HG03103 (cell line): ENCODE measurements around the gene TBL3.
"Not testable (repeated sequence)": the region's sequence is repeated elsewhere in the genome, so short reads cannot be mapped to it uniquely, and the experiment has no call there.

Experiments
- ATAC-seq: cut with Tn5 transposase; IDR thresholded peaks from one replicate; pipeline ENCODE4 v1.9.1; 2021; ENCODE audit warnings: low read depth; ENCODE audit not compliant: unreplicated experiment

The TBL3 gene

DNA sequence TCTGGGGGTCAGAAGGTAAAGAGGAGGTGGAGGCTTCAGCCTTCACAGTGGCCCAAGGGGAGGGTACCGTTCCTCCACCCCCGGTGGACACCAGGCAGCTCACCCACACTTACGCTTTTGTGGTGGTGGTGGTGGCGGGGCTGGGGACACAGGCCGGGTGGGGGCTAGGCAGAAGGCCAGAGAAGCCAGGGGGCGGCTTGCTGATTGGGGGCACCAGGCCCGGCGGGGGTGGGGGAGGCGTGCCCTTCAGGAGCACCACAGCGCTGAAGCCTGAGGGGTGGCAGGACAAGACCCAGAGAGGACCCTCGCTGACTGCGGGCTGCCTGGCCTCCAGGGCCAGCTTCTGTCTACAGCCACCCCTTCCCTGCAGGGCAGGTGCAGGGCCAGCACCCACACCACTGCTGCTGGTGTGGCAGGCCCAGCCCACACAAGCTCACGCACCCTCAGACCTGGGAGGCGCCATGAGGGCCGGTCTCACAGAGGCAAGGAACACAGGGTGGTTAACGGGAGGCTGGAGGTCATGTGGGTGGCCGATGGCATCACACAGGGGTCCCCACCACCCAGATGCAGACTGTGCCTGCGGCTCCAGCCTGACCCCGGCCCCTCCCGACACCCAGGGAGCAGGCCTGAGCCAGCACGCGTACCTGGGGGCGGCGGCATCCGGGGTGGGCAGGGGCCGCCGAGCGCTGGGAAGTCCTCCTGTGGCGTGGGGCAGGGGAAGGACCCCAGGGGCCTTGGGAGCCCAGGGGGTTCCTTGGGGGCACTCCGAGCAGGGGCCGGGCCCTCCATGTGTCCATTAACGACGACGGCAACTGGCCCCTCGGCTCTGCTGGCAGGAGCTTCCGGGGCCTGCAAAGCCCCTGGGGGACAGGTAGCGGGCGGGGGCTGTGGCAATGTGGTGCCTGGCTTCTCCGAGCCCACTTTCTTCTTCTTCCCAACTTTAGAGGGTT lies 27.3 kb downstream of the TBL3 start:
- ATAC-seq: no peak

DNA sequence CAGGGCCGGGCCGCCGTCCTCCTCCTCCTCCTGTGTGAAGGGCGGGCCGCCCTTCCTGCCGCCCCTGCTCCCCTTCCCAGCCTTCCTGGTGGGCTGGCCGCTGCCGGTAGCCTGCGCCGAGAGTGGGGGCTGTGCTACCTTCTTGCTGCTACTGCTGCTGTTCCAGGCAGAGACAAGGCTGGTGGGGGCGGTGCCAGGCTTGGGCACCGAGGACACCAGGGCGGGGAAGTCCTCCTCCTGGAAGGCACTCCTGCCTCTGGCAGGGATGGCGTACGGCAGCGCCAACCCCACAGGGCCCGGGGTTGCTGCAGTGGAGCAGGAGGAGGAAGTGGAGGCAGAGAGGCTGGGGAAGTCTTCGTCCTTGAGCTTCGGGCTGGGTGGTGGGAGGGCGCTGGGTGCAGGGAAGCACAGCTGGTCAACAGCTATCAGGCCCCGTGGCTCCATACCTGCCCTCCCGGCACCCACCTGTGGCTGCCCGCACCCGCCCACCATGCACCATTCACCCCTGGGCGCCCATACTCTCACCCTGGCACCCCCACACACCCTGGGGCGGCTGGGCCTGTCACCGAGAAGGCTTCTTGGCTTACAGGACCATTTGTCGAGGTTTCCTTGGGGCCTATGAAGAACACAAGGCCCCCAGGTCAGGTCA lies 28.1 kb downstream of the TBL3 start:
- no peak for ATAC-seq

DNA sequence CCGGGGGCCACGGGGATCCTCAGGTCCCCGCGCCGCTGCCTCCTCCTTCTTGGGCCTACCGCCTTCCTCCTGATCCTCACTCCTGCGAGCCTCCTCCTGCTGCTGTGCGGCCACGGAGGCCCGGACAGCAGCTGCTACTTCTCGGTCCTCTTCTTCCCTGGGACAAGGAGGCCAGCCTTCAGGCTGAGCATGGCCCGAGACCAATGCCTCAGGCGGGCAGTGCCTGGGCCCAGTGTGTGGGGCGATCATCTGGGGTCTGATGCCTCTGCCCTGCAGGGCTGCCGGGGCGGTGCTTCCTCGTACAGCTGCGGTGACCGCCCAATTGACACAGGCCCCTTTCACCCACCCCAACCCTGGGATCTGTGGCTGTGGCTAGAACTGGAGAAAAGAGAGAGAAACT lies 29.2 kb downstream of the TBL3 start:
- no peak for ATAC-seq

DNA sequence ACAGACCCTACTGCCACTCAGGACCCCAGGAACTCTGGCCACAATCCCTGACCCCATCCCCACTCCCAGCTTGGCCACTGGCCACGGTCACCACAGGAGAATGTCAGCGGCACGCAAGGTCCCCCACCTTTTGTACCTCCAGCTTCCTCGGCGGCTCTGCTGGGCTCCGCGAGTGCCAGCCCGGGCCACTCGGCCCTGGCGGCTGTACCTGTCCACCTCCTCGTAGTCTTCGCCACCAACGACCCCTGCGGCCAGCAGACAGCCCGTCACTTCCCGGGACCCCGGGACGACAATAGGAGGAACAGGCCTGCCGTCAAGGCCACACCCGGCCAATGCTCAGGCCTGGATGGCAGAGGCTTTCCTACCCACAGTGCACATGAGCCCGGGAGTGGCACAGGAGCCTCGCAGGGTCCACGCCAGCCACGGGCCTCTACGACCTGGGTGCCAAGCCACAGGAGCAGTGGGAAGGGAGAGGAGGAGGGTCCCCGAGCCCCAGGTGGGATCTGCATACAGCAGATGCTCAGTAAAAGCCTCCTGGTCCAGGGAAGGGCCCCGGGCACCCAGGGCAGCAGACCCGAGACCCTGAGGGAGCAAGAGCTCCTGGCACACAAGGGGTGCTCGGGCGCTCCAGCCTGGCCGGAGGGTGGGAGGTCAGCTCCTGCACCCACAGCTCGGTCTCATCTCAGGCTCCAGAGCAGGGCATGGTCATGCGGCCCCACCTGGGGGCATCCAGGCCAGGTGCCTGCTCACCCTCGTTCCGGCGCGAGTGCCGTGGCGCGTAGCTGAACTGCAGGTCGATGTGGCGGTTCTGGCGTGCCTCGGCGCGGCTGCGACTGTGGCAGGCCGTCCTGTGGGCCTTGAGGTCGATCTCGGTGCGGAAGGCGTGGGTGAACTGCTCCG lies 29.9 kb downstream of the TBL3 start:
- no peak for ATAC-seq

DNA sequence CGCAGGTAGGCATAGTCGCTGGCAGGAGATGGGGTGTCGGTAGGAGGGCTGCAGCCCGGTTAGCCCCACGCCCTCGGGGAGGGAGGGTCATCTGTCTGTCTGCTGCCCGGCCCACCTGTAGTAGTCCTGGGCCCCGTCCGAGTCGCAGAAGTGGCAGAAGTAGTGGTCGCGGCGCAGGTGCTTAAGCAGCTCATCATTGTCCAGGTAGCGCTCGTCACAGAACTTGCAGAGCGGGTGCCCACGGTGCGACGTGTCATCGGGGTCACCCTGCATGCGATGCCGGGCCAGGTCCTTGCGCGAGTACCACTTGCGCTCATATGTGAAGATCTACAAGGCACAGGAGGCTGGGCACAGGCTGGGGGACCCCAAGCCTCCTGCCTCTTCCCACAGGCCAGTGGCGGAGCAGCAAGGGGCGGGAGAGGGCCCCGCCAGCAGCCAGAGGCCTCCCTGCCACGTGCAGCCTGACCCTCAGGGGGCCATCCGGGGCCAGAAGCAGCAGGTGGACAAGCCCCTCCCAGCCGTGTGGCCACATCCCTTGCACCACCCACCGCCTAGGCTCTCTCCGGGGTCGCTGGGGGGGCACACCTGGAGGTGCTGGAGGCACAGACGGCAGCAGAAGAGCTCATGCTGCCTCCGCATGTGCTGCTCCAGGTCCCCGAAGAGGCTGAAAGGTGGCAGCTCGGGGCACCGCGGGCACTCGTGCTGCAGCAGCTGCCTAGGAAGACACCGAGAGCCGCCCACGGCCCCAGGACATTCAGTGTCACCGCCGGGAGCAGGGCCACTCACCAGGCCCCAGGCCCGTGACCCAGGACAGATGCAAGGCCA lies 30.8 kb downstream of the TBL3 start:
- ATAC-seq: no peak

DNA sequence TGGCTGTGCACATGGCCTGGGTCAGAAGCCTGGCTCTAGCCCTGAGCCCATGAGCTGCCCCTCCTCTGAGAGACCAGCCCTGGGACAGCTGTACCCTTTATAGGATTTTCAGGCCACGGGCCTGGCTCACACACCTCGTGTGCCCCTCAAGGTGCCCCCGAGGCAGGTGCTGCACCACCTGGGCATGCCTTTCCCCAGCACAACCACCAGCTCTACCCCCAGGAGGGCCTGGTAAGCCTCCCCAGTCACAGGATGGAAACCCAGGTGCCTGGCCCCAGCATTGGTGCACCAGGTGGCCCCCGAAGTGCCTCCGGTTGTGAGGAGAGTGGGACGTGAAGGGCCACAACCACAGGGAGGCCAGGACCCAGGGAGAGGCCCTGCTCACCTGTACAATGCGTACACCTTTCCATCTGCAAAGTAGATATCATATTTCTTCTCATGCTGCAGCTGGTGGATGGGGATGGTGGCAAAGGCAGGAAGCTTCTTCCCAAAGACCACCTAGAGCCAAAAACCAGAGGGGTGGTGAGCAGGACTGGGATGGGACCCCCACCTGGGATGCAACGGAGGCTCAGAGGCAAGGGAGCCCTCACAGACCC lies 31.5 kb downstream of the TBL3 start:
- no peak for ATAC-seq

DNA sequence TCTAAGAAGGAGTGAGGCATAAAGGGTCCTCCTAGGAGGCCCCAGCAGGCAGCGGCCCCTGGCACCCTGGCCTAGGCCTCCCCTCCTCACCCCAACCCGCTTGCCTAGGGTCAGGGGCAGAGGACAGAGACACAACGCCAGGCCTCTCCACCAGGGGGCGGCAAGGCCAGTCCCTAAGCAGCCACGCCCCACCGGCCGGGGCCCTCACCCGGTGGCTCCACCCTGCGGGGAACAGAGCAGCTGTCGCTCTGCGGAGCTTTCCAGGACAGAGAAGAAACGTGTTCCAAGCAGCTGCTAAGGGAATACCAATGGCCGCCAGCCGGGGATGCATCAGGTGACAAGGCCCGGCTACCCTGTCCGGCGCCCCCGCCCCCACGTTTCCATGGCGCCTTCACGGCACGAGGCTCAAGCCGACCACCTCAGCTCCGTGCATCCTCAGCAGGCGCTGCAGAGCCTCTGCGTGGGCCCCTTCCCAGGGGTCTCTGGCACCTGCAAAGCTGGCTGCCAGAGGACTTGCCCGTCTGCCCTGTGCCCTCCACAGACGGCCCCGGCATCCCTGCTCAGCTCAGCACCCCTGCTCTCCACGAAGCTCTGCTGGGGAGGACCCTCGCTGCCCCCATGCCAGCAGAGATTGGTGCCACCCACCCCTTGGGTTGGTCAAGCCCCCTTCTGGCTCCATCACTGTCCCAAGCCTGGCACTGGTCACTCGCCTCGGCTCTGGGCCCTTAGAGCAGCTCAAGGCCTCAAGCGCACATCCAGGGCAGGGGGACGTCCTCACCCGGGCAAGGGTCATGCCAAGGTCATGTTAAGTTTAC lies 32.2 kb downstream of the TBL3 start:
- ATAC-seq: peak; percentile 56

DNA sequence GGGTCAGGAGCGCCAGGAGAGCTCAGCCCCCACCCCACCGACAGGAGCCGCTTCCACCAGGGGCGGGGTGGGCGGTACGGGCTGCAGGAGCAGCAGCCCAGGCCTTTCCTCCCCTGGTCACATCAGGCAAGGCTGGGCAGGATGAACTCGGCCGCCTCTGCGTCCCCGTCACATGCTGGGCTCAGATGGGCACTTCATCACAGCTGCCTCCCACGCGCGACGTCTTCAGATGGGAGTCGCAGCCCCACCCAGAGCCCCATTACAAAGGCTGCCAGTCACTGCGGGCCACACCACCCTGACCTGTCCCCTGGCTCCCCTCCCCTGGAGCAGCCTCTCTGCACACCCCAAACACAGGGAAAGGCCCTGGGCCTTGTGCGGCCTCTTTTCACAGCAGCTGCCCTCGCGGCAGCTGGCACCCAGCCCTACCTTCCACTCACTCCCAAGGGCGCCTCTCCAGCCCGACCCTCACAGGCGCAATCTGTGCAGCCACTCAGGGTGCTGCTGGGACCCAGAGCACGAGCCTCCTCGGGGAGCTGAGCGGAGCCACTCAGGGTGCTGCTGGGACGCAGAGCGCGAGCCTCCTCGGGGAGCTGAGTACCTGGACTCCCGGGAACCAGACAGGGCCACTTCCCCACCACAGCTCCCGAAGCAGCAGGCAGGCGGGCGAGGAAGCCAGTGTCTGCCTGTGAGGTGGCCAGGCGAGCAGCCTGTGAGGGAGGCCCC lies 33.1 kb downstream of the TBL3 start:
- no peak for ATAC-seq

DNA sequence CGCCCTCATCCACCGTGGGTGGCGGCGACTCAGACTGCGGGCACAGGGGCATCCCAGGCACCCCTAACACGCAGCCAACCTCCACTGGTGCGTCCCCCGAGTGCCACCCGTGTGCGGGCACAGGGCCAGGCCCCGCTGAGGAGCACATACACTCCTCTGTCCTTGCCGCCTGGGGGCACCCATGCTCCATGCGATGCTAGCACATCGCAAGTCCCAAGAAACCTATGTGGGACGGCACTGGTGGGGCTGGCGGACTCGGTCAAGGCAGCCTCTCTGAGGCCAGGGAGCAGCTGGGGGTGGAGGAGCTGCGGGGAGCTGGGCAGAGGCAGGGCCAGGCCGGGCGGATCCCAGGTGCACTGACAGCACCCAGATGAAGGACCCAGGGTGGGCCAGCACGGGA lies 33.8 kb downstream of the TBL3 start:
- ATAC-seq: no peak

DNA sequence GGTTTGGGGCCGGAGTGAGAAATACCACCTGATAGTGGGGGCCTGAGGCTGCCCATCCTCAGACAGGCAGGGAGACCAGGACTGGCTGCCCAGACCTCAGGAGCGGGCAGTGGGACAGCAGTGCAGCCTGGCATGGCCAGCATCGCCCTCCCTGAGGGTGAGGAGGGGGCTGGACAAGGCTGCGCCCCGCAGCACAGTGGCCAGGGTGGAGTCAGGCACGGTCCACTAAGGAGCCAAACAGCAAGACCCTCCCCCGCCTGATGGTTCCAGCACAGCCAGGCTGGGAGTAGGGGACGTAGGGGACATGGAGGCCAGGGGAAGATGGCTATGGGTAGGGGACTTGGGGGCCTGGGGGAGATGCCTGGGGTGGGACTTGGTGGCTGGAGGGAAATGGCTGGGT lies 34.5 kb downstream of the TBL3 start:
- no peak for ATAC-seq

DNA sequence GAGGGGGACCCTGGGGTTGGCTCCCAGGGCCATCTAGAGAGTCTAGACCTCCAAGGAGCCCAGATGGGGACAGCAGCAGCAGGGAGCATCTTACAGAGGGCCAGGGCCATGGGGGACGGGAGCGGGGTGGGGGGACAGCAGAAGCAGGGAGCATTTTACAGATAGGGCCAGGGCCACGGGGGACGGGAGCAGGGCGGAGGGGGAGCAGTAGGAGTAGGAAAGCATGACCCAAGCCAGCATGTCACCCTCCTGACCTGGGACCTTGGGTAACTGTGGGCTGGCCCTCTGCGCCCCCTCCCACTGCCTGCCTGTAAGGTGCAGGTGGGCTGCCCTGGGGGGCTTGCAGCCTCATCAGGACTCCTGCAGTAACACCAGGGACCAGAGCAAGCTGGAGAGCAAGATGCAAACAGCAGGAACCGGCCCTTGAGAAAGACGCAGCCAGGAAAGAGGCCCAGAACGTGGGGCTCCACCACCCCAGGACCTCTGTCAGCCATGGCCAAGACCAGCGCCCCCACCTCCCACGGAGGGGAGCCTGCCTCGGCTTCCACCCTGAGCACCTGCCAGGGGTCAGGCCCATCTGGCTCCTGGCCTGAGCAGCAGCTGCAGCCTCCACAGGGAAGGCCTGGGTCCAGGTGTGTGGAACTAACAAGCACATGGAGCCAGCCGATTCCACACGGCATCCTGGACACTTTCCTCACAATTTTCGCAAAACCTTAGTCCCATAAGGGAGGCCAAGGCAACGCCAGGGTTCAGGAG lies 35.4 kb downstream of the TBL3 start:
- no peak for ATAC-seq

DNA sequence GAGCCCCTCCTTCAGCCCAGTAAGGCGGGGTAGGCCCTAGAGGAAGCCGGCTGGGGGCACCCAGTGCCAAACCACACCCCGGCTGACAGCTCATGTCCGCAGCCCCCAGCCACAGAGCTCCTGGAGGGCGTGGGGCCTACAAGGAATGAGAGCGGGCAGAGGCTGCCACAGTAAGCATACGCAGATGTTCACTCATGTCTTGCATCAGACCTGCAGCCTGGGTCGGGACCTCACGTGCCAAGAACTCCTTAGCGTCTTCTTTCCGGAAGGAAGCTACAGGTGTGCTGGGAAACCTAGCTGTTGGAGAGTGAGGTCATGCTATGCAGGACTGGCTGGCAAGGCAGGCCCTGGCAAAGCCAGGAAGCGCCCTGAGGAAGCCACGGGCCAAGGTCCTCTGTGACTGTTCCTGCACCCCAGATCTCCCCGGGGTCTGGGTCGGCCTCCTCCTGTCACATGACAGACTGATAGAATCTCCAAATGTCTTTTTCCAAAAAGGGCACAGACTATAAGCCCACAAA lies 36.2 kb downstream of the TBL3 start:
- ATAC-seq: no peak

DNA sequence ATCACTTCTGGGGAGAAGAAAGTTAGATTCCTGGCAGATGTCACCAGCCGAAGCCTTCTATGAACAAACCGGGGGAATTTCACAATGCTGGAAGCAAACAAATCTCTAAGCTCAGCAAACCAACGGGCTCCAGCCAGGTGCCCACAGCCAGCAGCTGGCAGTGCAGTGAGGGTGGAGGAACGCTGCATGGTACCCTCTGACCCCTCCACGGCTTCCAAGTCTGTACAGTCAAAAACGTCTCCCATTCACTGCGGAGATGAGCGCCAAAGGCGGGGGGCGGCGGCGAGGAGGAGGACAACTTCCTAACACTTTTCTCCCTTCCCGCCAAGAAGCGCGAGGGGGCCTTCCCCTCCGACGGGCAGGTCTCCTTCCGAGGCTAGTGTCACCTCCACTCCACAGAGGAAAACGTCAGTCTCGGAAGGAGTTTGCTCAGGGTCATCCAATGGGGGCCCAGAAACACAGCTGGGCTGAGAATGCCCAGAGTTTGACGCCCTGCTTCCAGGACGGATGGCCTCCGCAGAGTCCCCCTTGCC lies 36.8 kb downstream of the TBL3 start:
- no peak for ATAC-seq

DNA sequence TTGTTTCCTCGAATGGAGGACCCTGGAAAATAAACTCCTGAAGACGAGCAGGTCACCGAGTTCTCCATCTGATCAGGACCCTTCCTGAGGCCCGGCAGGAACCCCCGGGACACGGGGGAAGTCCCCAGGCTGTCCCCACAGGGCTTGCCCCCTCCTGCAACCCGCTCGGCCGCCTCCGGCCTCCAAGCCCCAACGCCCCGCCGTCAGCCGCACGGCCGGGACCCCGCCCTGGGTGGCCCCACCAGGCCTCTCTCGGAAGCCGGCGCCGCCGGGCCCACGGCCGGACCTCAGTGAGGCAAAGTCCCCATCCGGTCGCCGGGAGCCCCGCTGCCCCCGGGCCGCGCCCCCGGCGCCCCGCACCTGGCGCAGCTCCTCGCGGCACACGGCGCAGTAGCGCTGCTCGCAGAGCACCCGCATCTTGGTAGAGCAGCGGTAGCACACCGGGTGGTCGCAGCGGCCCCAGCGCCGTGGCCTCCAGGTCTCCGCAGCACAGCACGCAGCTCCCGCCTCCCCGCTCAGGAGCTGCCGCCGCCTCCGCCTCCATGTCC lies 37.4 kb downstream of the TBL3 start:
- peak; percentile 22 for ATAC-seq

DNA sequence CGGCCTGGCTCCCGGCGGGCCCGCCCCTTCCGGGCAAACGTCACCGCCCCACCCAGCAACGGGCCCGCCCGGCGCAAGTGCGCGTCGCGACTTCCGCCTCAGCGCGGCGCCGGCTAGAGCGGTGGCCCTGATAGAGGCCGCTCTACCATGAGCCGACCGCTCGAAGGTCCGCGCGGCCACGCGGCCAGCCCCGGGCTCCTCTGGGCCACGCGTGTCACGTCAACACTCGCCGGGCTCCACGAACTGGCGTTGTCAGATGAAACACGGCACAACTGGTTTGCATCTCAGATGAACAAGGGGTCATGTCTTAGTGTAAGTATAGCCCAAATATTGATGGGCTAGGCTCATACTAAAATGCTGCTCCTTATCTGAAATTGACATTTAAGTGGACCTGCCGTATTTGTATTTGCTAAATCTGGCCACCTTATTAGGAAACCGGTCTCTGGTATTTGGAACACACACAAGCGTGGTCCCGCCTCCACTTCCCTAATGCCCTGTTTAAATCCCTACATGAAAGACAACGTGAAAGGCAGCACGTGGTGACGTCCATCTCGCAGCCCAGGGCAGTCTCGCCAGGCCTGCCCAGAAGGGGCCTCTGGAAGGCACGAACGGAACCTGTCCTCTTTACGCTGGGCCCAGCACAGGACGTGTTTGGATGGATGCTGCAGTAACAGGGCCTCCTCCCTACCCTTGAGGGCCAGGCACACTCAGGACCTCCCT lies 38.1 kb downstream of the TBL3 start, which contains the start of gene ZNF598:
Gene ZNF598 (minus strand): TSS at position 31 of the 720 bp plus-strand sequence.
- peak; percentile 82 for ATAC-seq

DNA sequence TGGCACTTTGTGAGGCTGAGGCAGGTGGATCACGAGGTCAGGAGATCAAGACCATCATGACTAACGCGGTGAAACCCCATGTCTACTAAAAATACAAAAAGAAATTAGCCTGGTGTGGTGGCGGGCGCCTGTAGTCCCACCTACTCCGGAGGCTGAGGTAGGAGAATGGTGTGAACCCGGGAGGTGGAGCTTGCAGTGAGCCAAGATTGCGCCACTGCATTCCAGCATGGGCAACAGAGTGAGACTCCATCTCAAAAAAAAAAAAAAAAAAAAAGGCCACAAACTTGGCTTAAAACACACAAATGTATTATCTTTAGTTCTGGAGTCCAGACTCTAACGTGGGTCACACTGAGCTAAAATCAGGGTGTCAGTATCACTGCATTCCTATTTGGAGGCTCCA lies 39.9 kb downstream of the TBL3 start:
- ATAC-seq: not testable (repeated sequence)
